HEK293 (cell line): Measurements from ENCODE around the gene PHKG2.

Experiments
- HOXC10 ChIP-seq: sonication (generic); formaldehyde crosslinking; IDR thresholded peaks from 2 replicates; pipeline ENCODE4 v1.8.1; 2023; ENCODE audit warnings: mild to moderate bottlenecking, missing genetic modification reagents
- KLF16 ChIP-seq: fragments of 450-650 bp; formaldehyde crosslinking; IDR thresholded peaks from 2 replicates; pipeline ENCODE4 v1.5.1; 2017; ENCODE audit warnings: missing biosample characterization, missing genetic modification characterization
- OVOL3 ChIP-seq: fragments of 450-650 bp; formaldehyde crosslinking; IDR thresholded peaks from 2 replicates; pipeline ENCODE4 v1.5.1; 2016; ENCODE audit warnings: missing biosample characterization, missing genetic modification characterization
- RBAK ChIP-seq: fragments of 450-650 bp; formaldehyde crosslinking; IDR thresholded peaks from 2 replicates; pipeline ENCODE4 v1.5.1; 2016; ENCODE audit warnings: missing biosample characterization, missing genetic modification characterization
- SP2 ChIP-seq: fragments of 450-650 bp; formaldehyde crosslinking; IDR thresholded peaks from 2 replicates; pipeline ENCODE4 v1.5.1; 2016; ENCODE audit warnings: missing biosample characterization, missing genetic modification characterization
- TCF7L2 ChIP-seq: IDR thresholded peaks from 2 replicates; pipeline ENCODE4 v1.6.1; 2011; ENCODE audit warnings: low read depth, mild to moderate bottlenecking, inconsistent platforms, low read length, moderate library complexity, borderline replicate concordance
- ZBTB7A ChIP-seq: fragments of 450-650 bp; formaldehyde crosslinking; IDR thresholded peaks from 2 replicates; pipeline ENCODE4 v1.5.1; 2016; ENCODE audit warnings: low read depth, missing biosample characterization, missing genetic modification characterization
- ZFP3 ChIP-seq: fragments of 450-650 bp; formaldehyde crosslinking; IDR thresholded peaks from 2 replicates; pipeline ENCODE4 v1.5.1; 2016; ENCODE audit warnings: low read depth, missing biosample characterization, missing genetic modification characterization
- ZNF133 ChIP-seq: fragments of 450-650 bp; formaldehyde crosslinking; IDR thresholded peaks from 2 replicates; pipeline ENCODE4 v1.5.1; 2016; ENCODE audit warnings: missing biosample characterization, missing genetic modification characterization
- ZNF16 ChIP-seq: fragments of 450-650 bp; formaldehyde crosslinking; IDR thresholded peaks from 2 replicates; pipeline ENCODE4 v1.5.1; 2016; ENCODE audit warnings: low read depth, missing biosample characterization, missing genetic modification characterization
- ZNF169 ChIP-seq: fragments of 450-650 bp; formaldehyde crosslinking; IDR thresholded peaks from 2 replicates; pipeline ENCODE4 v1.5.1; 2016; ENCODE audit warnings: missing biosample characterization, missing genetic modification characterization
- ZNF184 ChIP-seq: fragments of 450-650 bp; IDR thresholded peaks from 2 replicates; pipeline ENCODE4 v1.5.1; 2018; ENCODE audit warnings: missing biosample characterization, mild to moderate bottlenecking, missing genetic modification characterization
- ZNF2 ChIP-seq: fragments of 450-650 bp; formaldehyde crosslinking; IDR thresholded peaks from 2 replicates; pipeline ENCODE4 v1.5.1; 2016; ENCODE audit warnings: missing biosample characterization, missing genetic modification characterization
- ZNF24 ChIP-seq: fragments of 450-650 bp; formaldehyde crosslinking; IDR thresholded peaks from 2 replicates; pipeline ENCODE4 v1.5.1; 2016; ENCODE audit warnings: missing biosample characterization, missing genetic modification characterization
- ZNF335 ChIP-seq: fragments of 450-650 bp; formaldehyde crosslinking; conservative IDR thresholded peaks from 2 replicates; pipeline ENCODE4 v1.5.1; 2016; ENCODE audit warnings: missing biosample characterization, missing genetic modification characterization
- ZNF404 ChIP-seq: fragments of 450-650 bp; formaldehyde crosslinking; IDR thresholded peaks from 2 replicates; pipeline ENCODE4 v1.5.1; 2017; ENCODE audit warnings: missing biosample characterization, missing genetic modification characterization
- ZNF529 ChIP-seq: fragments of 450-650 bp; formaldehyde crosslinking; IDR thresholded peaks from 2 replicates; pipeline ENCODE4 v1.5.1; 2017; ENCODE audit warnings: missing genetic modification characterization, missing biosample characterization; ENCODE audit not compliant: insufficient replicate concordance
- ZNF548 ChIP-seq: fragments of 450-650 bp; formaldehyde crosslinking; IDR thresholded peaks from 2 replicates; pipeline ENCODE4 v1.5.1; 2016; ENCODE audit warnings: missing biosample characterization, missing genetic modification characterization
- ZNF558 ChIP-seq: fragments of 450-650 bp; formaldehyde crosslinking; IDR thresholded peaks from 2 replicates; pipeline ENCODE4 v1.5.1; 2016; ENCODE audit warnings: missing biosample characterization, missing genetic modification characterization
- ZNF560 ChIP-seq: fragments of 450-650 bp; formaldehyde crosslinking; IDR thresholded peaks from 2 replicates; pipeline ENCODE4 v1.5.1; 2017; ENCODE audit warnings: missing biosample characterization, missing genetic modification characterization, borderline replicate concordance
- ZNF776 ChIP-seq: fragments of 450-650 bp; formaldehyde crosslinking; IDR thresholded peaks from 2 replicates; pipeline ENCODE4 v1.5.0; 2017; ENCODE audit warnings: missing biosample characterization, missing genetic modification characterization, borderline replicate concordance
- ZNF777 ChIP-seq: fragments of 450-650 bp; formaldehyde crosslinking; IDR thresholded peaks from 2 replicates; pipeline ENCODE4 v1.5.1; 2017; ENCODE audit warnings: missing biosample characterization, missing genetic modification characterization, borderline replicate concordance
- ZNF792 ChIP-seq: fragments of 450-650 bp; formaldehyde crosslinking; IDR thresholded peaks from 2 replicates; pipeline ENCODE4 v1.5.1; 2016; ENCODE audit warnings: missing biosample characterization, missing genetic modification characterization
- ZSCAN30 ChIP-seq: fragments of 450-650 bp; IDR thresholded peaks from 2 replicates; pipeline ENCODE4 v1.5.1; 2018; ENCODE audit warnings: missing biosample characterization, mild to moderate bottlenecking, missing genetic modification characterization, moderate library complexity
- ZXDB ChIP-seq: fragments of 450-650 bp; formaldehyde crosslinking; IDR thresholded peaks from 2 replicates; pipeline ENCODE4 v1.5.1; 2016; ENCODE audit warnings: missing biosample characterization, missing genetic modification characterization
- TF ChIP-seq, protein P1 (sequence below): fragments of 450-650 bp; formaldehyde crosslinking; IDR thresholded peaks from 2 replicates; pipeline ENCODE4 v1.5.1; 2017; ENCODE audit warnings: missing biosample characterization, missing genetic modification characterization
- TF ChIP-seq, protein P2 (sequence below): fragments of 450-650 bp; formaldehyde crosslinking; IDR thresholded peaks from 2 replicates; pipeline ENCODE4 v1.5.1; 2017; ENCODE audit warnings: missing biosample characterization, missing genetic modification characterization
- TF ChIP-seq, protein P3 (sequence below): fragments of 450-650 bp; formaldehyde crosslinking; conservative IDR thresholded peaks from 2 replicates; pipeline ENCODE4 v1.5.1; 2016; ENCODE audit warnings: low read depth, missing biosample characterization, missing genetic modification characterization
- TF ChIP-seq, protein P4 (sequence below): fragments of 450-650 bp; formaldehyde crosslinking; IDR thresholded peaks from 2 replicates; pipeline ENCODE4 v1.5.1; 2016; ENCODE audit warnings: missing biosample characterization, missing genetic modification characterization
- TF ChIP-seq, protein P5 (sequence below): fragments of 450-650 bp; formaldehyde crosslinking; IDR thresholded peaks from 2 replicates; pipeline ENCODE4 v1.5.1; 2016; ENCODE audit warnings: missing biosample characterization, missing genetic modification characterization

Gene PHKG2

DNA sequence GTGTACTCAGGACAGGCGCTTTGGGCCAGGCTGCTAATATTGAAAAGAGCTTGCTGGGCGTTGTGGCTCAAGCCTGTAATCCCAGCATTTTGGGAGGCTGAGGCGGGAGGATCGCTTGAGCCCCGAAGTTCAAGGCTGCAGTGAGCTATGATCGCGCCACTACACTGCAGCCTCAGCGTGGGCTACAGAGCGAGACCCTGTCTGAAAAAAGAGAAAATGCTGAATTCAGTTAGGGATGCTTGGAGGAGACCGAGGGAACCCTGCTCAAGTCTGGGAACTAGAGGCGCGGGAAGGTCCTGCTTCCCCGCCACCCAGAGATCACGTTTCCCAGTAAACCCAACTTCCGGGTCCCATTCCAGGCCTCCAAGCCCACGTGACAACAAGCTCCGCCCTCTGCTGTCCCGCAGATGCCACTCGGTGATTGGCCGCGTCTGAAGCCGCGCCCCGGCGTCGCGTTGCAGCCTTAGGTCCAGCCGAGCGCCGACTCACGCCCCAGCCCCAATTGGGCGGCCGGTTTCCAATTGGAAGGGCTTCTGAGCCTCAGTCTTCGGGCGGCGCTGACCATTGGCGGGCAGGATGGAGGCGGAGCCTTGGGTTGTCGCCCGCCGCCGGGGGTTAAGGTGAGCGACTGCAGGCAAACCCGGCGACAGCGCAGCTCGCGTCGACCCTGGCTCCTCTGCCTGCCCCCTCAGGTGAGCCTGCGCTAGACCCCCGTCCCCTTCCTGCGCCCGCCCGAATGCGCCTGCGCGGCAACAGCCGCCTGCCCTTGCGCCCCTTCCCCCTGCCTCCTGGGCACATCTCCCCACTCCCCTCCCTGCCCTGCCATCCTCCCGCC lies at the start of gene PHKG2 (continued):
- TF ChIP-seq OVOL3 (tag by site-specific recombination): no peak
- TF ChIP-seq ZNF133 (tag by site-specific recombination): no peak
- TF ChIP-seq, protein P1, sequence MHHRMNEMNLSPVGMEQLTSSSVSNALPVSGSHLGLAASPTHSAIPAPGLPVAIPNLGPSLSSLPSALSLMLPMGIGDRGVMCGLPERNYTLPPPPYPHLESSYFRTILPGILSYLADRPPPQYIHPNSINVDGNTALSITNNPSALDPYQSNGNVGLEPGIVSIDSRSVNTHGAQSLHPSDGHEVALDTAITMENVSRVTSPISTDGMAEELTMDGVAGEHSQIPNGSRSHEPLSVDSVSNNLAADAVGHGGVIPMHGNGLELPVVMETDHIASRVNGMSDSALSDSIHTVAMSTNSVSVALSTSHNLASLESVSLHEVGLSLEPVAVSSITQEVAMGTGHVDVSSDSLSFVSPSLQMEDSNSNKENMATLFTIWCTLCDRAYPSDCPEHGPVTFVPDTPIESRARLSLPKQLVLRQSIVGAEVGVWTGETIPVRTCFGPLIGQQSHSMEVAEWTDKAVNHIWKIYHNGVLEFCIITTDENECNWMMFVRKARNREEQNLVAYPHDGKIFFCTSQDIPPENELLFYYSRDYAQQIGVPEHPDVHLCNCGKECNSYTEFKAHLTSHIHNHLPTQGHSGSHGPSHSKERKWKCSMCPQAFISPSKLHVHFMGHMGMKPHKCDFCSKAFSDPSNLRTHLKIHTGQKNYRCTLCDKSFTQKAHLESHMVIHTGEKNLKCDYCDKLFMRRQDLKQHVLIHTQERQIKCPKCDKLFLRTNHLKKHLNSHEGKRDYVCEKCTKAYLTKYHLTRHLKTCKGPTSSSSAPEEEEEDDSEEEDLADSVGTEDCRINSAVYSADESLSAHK: 0 out of 2 replicates have a peak, but pooled peaks have one; percentile 25
- TF ChIP-seq ZNF548 (tag by site-specific recombination): no peak
- no peak for TF ChIP-seq ZSCAN30 (tag by site-specific recombination)
- TF ChIP-seq ZNF24: 0 out of 2 replicates have a peak, but pooled peaks have one; percentile 53
- TF ChIP-seq, protein P2, sequence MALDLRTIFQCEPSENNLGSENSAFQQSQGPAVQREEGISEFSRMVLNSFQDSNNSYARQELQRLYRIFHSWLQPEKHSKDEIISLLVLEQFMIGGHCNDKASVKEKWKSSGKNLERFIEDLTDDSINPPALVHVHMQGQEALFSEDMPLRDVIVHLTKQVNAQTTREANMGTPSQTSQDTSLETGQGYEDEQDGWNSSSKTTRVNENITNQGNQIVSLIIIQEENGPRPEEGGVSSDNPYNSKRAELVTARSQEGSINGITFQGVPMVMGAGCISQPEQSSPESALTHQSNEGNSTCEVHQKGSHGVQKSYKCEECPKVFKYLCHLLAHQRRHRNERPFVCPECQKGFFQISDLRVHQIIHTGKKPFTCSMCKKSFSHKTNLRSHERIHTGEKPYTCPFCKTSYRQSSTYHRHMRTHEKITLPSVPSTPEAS: no peak
- TF ChIP-seq ZNF529 (tag by site-specific recombination): no peak
- no peak for TF ChIP-seq ZNF558
- no peak for TF ChIP-seq ZNF776 (tag by site-specific recombination)
- peak; percentile 100 for TF ChIP-seq SP2 (tag by site-specific recombination)
- peak; percentile 74; the same call in 1 of the 2 replicates for TF ChIP-seq ZNF792
- TF ChIP-seq ZNF16: no peak
- no peak for TF ChIP-seq ZNF777 (tag by site-specific recombination)
- TF ChIP-seq ZNF335 (tag by site-specific recombination): peak; percentile 95
- TF ChIP-seq ZNF560: no peak
- TF ChIP-seq, protein P3, sequence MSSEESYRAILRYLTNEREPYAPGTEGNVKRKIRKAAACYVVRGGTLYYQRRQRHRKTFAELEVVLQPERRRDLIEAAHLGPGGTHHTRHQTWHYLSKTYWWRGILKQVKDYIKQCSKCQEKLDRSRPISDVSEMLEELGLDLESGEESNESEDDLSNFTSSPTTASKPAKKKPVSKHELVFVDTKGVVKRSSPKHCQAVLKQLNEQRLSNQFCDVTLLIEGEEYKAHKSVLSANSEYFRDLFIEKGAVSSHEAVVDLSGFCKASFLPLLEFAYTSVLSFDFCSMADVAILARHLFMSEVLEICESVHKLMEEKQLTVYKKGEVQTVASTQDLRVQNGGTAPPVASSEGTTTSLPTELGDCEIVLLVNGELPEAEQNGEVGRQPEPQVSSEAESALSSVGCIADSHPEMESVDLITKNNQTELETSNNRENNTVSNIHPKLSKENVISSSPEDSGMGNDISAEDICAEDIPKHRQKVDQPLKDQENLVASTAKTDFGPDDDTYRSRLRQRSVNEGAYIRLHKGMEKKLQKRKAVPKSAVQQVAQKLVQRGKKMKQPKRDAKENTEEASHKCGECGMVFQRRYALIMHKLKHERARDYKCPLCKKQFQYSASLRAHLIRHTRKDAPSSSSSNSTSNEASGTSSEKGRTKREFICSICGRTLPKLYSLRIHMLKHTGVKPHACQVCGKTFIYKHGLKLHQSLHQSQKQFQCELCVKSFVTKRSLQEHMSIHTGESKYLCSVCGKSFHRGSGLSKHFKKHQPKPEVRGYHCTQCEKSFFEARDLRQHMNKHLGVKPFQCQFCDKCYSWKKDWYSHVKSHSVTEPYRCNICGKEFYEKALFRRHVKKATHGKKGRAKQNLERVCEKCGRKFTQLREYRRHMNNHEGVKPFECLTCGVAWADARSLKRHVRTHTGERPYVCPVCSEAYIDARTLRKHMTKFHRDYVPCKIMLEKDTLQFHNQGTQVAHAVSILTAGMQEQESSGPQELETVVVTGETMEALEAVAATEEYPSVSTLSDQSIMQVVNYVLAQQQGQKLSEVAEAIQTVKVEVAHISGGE (tag by site-specific recombination): 0 out of 2 replicates have a peak, but pooled peaks have one; percentile 53
- peak; percentile 90 for TF ChIP-seq ZNF2 (tag by site-specific recombination)
- TF ChIP-seq, protein P4, sequence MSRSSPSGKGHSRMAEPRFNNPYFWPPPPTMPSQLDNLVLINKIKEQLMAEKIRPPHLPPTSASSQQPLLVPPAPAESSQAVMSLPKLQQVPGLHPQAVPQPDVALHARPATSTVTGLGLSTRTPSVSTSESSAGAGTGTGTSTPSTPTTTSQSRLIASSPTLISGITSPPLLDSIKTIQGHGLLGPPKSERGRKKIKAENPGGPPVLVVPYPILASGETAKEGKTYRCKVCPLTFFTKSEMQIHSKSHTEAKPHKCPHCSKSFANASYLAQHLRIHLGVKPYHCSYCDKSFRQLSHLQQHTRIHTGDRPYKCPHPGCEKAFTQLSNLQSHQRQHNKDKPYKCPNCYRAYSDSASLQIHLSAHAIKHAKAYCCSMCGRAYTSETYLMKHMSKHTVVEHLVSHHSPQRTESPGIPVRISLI (tag by site-specific recombination): no peak
- TF ChIP-seq ZNF169 (tag by site-specific recombination): no peak
- TF ChIP-seq RBAK (tag by site-specific recombination): no peak
- no peak for TF ChIP-seq ZNF184 (tag by site-specific recombination)
- TF ChIP-seq ZBTB7A (tag by site-specific recombination): peak; percentile 63; the same call in 1 of the 2 replicates
- TF ChIP-seq, protein P5, sequence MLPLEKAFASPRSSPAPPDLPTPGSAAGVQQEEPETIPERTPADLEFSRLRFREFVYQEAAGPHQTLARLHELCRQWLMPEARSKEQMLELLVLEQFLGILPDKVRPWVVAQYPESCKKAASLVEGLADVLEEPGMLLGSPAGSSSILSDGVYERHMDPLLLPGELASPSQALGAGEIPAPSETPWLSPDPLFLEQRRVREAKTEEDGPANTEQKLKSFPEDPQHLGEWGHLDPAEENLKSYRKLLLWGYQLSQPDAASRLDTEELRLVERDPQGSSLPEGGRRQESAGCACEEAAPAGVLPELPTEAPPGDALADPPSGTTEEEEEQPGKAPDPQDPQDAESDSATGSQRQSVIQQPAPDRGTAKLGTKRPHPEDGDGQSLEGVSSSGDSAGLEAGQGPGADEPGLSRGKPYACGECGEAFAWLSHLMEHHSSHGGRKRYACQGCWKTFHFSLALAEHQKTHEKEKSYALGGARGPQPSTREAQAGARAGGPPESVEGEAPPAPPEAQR (tag by site-specific recombination): no peak
- TF ChIP-seq ZNF404: no peak
- TF ChIP-seq HOXC10 (CRISPR knock-in tag): no peak
- TF ChIP-seq ZFP3 (tag by site-specific recombination): no peak
- no peak for TF ChIP-seq TCF7L2
- peak; percentile 72; the same call in 1 of the 2 replicates for TF ChIP-seq ZXDB (tag by site-specific recombination)
- peak; percentile 81 for TF ChIP-seq KLF16 (tag by site-specific recombination)
